ENCODE results near the gene EVC2.

The EVC2 gene

GRCh38 chr4:5713861-5714260 lies 5.5 kb upstream of the EVC2 start:
- DNase-seq (ENCODE audit: low spot score): no peak

- DNase-seq (ENCODE audit: low spot score): no peak
These were observed 4.6 kb upstream of the EVC2 start for GRCh38 chr4:5712931-5713330.

- no peak for DNase-seq (ENCODE audit: low spot score)
These were observed 4.2 kb upstream of the EVC2 start for GRCh38 chr4:5712517-5712916.

GRCh38 chr4:5711479-5712184 lies 3.3 kb upstream of the EVC2 start:
- DNase-seq (ENCODE audit: low spot score): no peak

- DNase-seq (ENCODE audit: low spot score): no peak
These were observed 2.7 kb upstream of the EVC2 start, which contains the start of gene EVC for GRCh38 chr4:5710961-5711478. Gene EVC, plus strand, starts transcription at chr4:5711201. Its CDS starts 180 bp downstream, at chr4:5711381.

GRCh38 chr4:5710065-5710960 lies 2.0 kb upstream of the EVC2 start:
- DNase-seq (ENCODE audit: low spot score): no peak

- no peak for DNase-seq (ENCODE audit: low spot score)
These were observed 832 bp upstream of the EVC2 start for GRCh38 chr4:5709207-5709575.

GRCh38 chr4:5707778-5708448 lies 446 bp downstream of the EVC2 start:
- DNase-seq (ENCODE audit: low spot score): no peak

GRCh38 chr4:5707366-5707765 lies 993 bp downstream of the EVC2 start:
- no peak for DNase-seq (ENCODE audit: low spot score)

GRCh38 chr4:5706486-5707290 lies 1.7 kb downstream of the EVC2 start:
- no peak for DNase-seq (ENCODE audit: low spot score)

GRCh38 chr4:5705647-5706320 lies 2.6 kb downstream of the EVC2 start:
- no peak for DNase-seq (ENCODE audit: low spot score)

GRCh38 chr4:5704276-5704675 lies 4.1 kb downstream of the EVC2 start:
- DNase-seq (ENCODE audit: low spot score): no peak

GRCh38 chr4:5703831-5704230 lies 4.5 kb downstream of the EVC2 start:
- DNase-seq (ENCODE audit: low spot score): no peak

GRCh38 chr4:5701971-5702370 lies 6.4 kb downstream of the EVC2 start:
- no peak for DNase-seq (ENCODE audit: low spot score)

- DNase-seq (ENCODE audit: low spot score): no peak
These were observed 7.9 kb downstream of the EVC2 start for GRCh38 chr4:5700459-5700858.

- no peak for DNase-seq (ENCODE audit: low spot score)
These were observed 12.0 kb downstream of the EVC2 start for GRCh38 chr4:5696341-5696740.

- no peak for DNase-seq (ENCODE audit: low spot score)
These were observed 14.5 kb downstream of the EVC2 start for GRCh38 chr4:5693871-5694270.

- DNase-seq (ENCODE audit: low spot score): no peak
These were observed 16.7 kb downstream of the EVC2 start for GRCh38 chr4:5691491-5692132.

GRCh38 chr4:5689065-5689464 lies 19.3 kb downstream of the EVC2 start:
- DNase-seq (ENCODE audit: low spot score): no peak

- no peak for DNase-seq (ENCODE audit: low spot score)
These were observed 22.0 kb downstream of the EVC2 start for GRCh38 chr4:5686338-5686737.

GRCh38 chr4:5685296-5685695 lies 23.1 kb downstream of the EVC2 start:
- no peak for DNase-seq (ENCODE audit: low spot score)
